ENCODE data around the gene BOLA1.
"Not testable (repeated sequence)": the region's sequence is repeated elsewhere in the genome, so short reads cannot be mapped to it uniquely, and the experiment has no call there.

The BOLA1 gene

DNA sequence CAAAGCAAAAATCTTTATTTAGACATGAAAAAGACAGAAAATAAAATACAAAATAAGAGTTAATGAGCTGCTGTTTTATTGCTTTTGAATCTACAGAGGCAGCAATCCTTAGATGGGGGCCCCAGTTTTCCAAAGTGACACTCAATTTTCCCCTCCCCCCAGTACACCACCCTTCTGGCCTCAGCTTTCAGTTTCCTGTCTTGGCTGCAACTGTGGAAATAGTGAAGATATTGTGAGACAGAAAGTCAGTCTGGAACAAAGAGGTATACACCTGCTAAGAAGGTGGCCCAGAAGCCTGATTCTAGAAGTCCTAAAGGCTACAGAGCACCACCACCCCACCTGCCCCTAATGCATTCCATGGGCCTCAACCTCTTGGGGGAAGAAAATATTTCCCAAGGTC is 38.4 kb downstream of the BOLA1 start:
- TF ChIP-seq, protein P1, sequence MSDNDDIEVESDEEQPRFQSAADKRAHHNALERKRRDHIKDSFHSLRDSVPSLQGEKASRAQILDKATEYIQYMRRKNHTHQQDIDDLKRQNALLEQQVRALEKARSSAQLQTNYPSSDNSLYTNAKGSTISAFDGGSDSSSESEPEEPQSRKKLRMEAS (IDR thresholded peaks at IDR 0.05; ENCODE audit: low read depth, low read length): no peak
- TF ChIP-seq POLR2A (IDR thresholded peaks at IDR 0.05; ENCODE audit: extremely low read depth, insufficient read length) (no peak), MYC (IDR thresholded peaks at IDR 0.05; ENCODE audit: low read depth, low read length) (no peak)
- TF ChIP-seq, protein P2, sequence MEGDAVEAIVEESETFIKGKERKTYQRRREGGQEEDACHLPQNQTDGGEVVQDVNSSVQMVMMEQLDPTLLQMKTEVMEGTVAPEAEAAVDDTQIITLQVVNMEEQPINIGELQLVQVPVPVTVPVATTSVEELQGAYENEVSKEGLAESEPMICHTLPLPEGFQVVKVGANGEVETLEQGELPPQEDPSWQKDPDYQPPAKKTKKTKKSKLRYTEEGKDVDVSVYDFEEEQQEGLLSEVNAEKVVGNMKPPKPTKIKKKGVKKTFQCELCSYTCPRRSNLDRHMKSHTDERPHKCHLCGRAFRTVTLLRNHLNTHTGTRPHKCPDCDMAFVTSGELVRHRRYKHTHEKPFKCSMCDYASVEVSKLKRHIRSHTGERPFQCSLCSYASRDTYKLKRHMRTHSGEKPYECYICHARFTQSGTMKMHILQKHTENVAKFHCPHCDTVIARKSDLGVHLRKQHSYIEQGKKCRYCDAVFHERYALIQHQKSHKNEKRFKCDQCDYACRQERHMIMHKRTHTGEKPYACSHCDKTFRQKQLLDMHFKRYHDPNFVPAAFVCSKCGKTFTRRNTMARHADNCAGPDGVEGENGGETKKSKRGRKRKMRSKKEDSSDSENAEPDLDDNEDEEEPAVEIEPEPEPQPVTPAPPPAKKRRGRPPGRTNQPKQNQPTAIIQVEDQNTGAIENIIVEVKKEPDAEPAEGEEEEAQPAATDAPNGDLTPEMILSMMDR (IDR thresholded peaks at IDR 0.05; ENCODE audit: low read depth, low read length): no peak
- peak; percentile 29 for DNase-seq (ENCODE audit: low read depth)
- H3K4me3 ChIP-seq (ENCODE audit: low read depth, low read length): no peak overlapping the region

DNA sequence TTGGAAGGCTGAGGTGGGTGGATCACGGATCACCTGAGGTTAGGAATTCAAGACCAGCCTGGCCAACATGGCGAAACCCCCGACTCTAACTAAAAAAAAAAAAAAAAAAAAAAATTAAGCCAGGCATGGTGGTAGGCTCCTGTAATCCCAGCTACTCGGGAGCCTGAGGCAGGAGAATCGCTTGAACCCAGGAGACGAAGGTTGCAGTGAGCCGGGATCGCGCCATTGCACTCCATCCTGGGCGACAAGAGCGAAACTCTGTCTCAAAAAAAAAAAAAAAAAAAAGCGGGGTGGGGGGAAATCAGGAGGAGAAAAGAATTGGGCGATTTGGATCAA is 39.3 kb downstream of the BOLA1 start:
- not testable (repeated sequence) for H3K4me3 ChIP-seq (ENCODE audit: low read depth, low read length)

DNA sequence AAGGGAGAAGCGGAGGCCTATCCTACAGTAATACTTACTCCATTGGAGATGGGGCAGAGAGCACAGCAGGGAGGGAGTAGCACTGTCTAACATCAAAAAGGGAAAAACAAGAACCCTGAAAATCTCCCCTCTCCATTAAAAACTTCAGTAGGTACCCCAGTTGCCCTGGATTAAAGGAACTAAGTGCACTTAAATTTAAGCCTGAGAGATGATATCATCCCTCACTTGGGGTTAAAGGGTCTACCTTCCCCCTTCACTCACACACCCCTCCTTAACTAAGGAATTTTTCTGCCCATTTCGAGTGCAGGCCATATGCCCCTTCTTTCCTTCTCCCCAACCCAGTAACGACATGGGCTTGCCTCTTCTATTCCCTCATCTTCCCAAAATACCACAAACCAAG is 41.1 kb downstream of the BOLA1 start:
- H3K4me3 ChIP-seq (ENCODE audit: low read depth, low read length): no peak overlapping the region
- DNase-seq (ENCODE audit: low read depth): no peak
- no peak for TF ChIP-seq POLR2A (IDR thresholded peaks at IDR 0.05; ENCODE audit: extremely low read depth, insufficient read length)
- TF ChIP-seq, protein P2 (IDR thresholded peaks at IDR 0.05; ENCODE audit: low read depth, low read length): no peak
- TF ChIP-seq, protein P1 (IDR thresholded peaks at IDR 0.05; ENCODE audit: low read depth, low read length): no peak
- TF ChIP-seq MYC (IDR thresholded peaks at IDR 0.05; ENCODE audit: low read depth, low read length): no peak

More for the DNA sequence above, 39.3 kb downstream of the BOLA1 start:
- not testable (repeated sequence) for DNase-seq (ENCODE audit: low read depth)

DNA sequence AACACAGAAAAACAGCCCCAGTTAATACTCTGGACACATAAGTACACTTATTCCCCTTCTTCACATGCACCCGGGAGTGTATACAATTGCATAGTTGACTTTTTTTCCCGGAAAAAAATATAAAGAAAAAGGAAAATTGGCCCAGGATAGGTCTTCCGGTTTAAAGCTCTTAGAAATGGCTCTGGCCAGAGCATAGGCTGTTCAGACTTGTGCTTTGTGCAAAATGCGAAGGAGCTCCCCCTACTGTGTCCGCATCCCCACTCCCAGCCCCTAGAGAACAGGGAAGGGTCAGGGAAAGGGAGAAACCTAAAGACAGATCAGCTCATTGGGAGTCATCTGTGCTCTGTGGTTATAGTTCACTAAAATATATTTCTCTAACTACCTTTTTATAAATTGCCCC is 42.8 kb downstream of the BOLA1 start:
- DNase-seq (ENCODE audit: low read depth): no peak
- H3K4me3 ChIP-seq (ENCODE audit: low read depth, low read length): no peak overlapping the region
- TF ChIP-seq, protein P1 (IDR thresholded peaks at IDR 0.05; ENCODE audit: low read depth, low read length): no peak
- TF ChIP-seq, protein P2 (IDR thresholded peaks at IDR 0.05; ENCODE audit: low read depth, low read length): peak; percentile 14
- no peak for TF ChIP-seq MYC (IDR thresholded peaks at IDR 0.05; ENCODE audit: low read depth, low read length)

DNA sequence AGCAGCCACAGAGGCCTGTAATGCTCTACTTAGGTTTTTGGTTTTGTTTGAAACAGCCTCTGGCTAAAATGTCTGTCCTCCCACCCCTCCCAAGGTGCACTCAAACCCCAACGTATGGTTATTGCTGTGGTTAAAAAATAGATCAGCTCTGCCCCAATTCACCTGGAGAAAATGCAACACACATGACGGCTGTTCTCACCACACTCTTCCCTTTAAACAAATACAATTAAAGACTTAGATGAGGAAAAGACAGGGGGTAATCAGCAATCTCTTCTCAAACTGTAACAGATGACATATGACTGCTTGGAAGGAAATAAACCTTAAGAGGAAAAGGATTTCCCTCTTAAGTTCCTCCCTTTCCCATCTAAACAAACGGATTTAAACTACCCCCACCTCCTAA is 43.5 kb downstream of the BOLA1 start:
- no peak for DNase-seq (ENCODE audit: low read depth)
- H3K4me3 ChIP-seq (ENCODE audit: low read depth, low read length): no peak overlapping the region
- TF ChIP-seq POLR2A (IDR thresholded peaks at IDR 0.05; ENCODE audit: extremely low read depth, insufficient read length) (no peak), MYC (IDR thresholded peaks at IDR 0.05; ENCODE audit: low read depth, low read length) (no peak)
- TF ChIP-seq, protein P2 (IDR thresholded peaks at IDR 0.05; ENCODE audit: low read depth, low read length): no peak
- TF ChIP-seq, protein P1 (IDR thresholded peaks at IDR 0.05; ENCODE audit: low read depth, low read length): no peak

DNA sequence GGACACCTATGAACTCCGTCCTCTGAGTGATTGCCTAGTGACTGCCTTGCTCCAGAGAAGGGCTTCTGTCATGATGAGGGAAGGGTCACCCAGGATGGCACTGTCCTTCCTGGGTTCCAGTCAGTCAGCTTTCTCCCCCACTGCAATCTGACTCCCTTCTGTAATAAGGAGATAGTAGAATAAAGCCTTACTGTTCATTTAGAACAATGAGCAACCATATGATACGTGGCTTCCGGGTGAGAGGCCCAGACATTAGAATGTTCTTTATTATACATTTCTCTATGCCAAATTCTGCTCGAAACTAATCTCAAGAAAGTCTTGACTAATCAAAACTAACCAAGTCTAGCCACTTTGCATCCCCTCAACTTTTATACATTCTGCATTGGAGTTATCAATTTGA is 45.8 kb downstream of the BOLA1 start:
- TF ChIP-seq, protein P2 (IDR thresholded peaks at IDR 0.05; ENCODE audit: low read depth, low read length): no peak
- TF ChIP-seq POLR2A (IDR thresholded peaks at IDR 0.05; ENCODE audit: extremely low read depth, insufficient read length) (no peak), MYC (IDR thresholded peaks at IDR 0.05; ENCODE audit: low read depth, low read length) (no peak)
- TF ChIP-seq, protein P1 (IDR thresholded peaks at IDR 0.05; ENCODE audit: low read depth, low read length): no peak
- no peak overlapping the region for H3K4me3 ChIP-seq (ENCODE audit: low read depth, low read length)
- DNase-seq (ENCODE audit: low read depth): no peak
